Keratinocyte (primary cell): ENCODE measurements around the gene DMD. TPM values are rescaled to one million over a fixed set of nuclear protein-coding genes. Genes with fewer than 3 reads are reported as not detected.
A peak's percentile ranks its signal among the peaks of the same experiment; 100 is the strongest.

ENCODE experiments used
- DNase-seq: peaks from one replicate; pipeline ENCODE4 v3.0.0-alpha.2; 2011; ENCODE audit warnings: low read depth, missing footprints, low spot score
- FAIRE-seq: peaks from 2 replicates; lab custom pipeline; 2011; peaks lifted over from hg19 to GRCh38; lab: Jason Lieb, UNC
- H2AFZ ChIP-seq: 2 replicates; pipeline ENCODE4 v1.6.0; 2012; ENCODE audit warnings: low read length, control low read depth, inconsistent platforms; ENCODE audit not compliant: control insufficient read depth
- H3K27ac ChIP-seq: 2 replicates; pipeline ENCODE4 v1.5.1; 2011; ENCODE audit warnings: low read length; ENCODE audit not compliant: control insufficient read depth, insufficient read depth
- H3K27me3 ChIP-seq: 3 replicates; pipeline ENCODE4 v1.6.0; 2011; ENCODE audit warnings: low read length; ENCODE audit not compliant: control insufficient read depth, insufficient read depth; ENCODE audit errors: extremely low read depth
- H3K36me3 ChIP-seq, 2 experiments: 2 replicates in 1 of 2; 3 replicates in 1 of 2; pipeline ENCODE4 v1.5.1; 2011; ENCODE audit warnings: low read length in 2 of 2, mild to moderate bottlenecking in 1 of 2; ENCODE audit not compliant: control insufficient read depth in 2 of 2, insufficient read depth in 2 of 2; ENCODE audit errors: extremely low read depth in 1 of 2
- H3K4me1 ChIP-seq: 3 replicates; pipeline ENCODE4 v1.5.1; 2011; ENCODE audit warnings: low read length; ENCODE audit not compliant: control insufficient read depth, insufficient read depth; ENCODE audit errors: extremely low read depth
- H3K4me2 ChIP-seq: 3 replicates; pipeline ENCODE4 v1.6.0; 2011; ENCODE audit warnings: low read depth, low read length; ENCODE audit not compliant: control insufficient read depth, insufficient read depth; ENCODE audit errors: extremely low read depth
- H3K4me3 ChIP-seq, 3 experiments: fragments of 200-600 bp in 1 of 3; sonication (generic) in 1 of 3; 2 replicates in 2 of 3; 3 replicates in 1 of 3; pipeline ENCODE4 v1.5.1; 2011 to 2016; ENCODE audit warnings: low read length in 3 of 3, mild to moderate bottlenecking in 3 of 3, control low read depth in 2 of 3, inconsistent platforms in 1 of 3, low read depth in 1 of 3, mixed read lengths in 1 of 3, mixed run types in 1 of 3, moderate library complexity in 1 of 3; ENCODE audit not compliant: control insufficient read depth in 2 of 3, insufficient read depth in 2 of 3; ENCODE audit errors: extremely low read depth in 1 of 3
- H3K79me2 ChIP-seq: 2 replicates; pipeline ENCODE4 v1.6.0; 2012; ENCODE audit warnings: low read length; ENCODE audit not compliant: control insufficient read depth, insufficient read depth
- H3K9ac ChIP-seq: 3 replicates; pipeline ENCODE4 v1.6.0; 2011; ENCODE audit warnings: low read length; ENCODE audit not compliant: control insufficient read depth, insufficient read depth; ENCODE audit errors: extremely low read depth
- H3K9me1 ChIP-seq: 3 replicates; pipeline ENCODE4 v1.6.0; 2011; ENCODE audit warnings: low read length; ENCODE audit not compliant: control insufficient read depth, insufficient read depth; ENCODE audit errors: extremely low read depth
- H3K9me3 ChIP-seq: 2 replicates; pipeline ENCODE4 v1.5.1; 2012; ENCODE audit warnings: low read depth, low read length; ENCODE audit not compliant: control insufficient read depth
- H4K20me1 ChIP-seq: 3 replicates; pipeline ENCODE4 v1.6.0; 2011; ENCODE audit warnings: low read length; ENCODE audit not compliant: control insufficient read depth, insufficient read depth; ENCODE audit errors: extremely low read depth
- CTCF ChIP-seq, 3 experiments: IDR thresholded peaks in 1 of 3; conservative IDR thresholded peaks in 1 of 3; optimal IDR thresholded peaks in 1 of 3; 2 replicates in 2 of 3; 3 replicates in 1 of 3; pipeline versions ENCODE3 to v1.5.1; 2011; ENCODE audit warnings: low read length in 3 of 3, mild to moderate bottlenecking in 3 of 3, moderate library complexity in 2 of 3, control low read depth in 1 of 3, inconsistent platforms in 1 of 3; ENCODE audit not compliant: insufficient read depth in 2 of 3; ENCODE audit errors: extremely low read depth in 1 of 3
- EZH2 ChIP-seq: IDR thresholded peaks from one replicate; pipeline ENCODE4 v1.6.1; 2012; ENCODE audit warnings: inconsistent platforms, mild to moderate bottlenecking, low read length, moderate library complexity
- dilution Hi-C: fragments of 300-500 bp; cut with MboI; formaldehyde crosslinking; loops from one replicate; pipeline ENCODE4 v1.7.0; 2020; ENCODE audit warnings: low sequenced_read_pairs; ENCODE audit not compliant: extremely low pct_ligation_motif_present
- polyA plus RNA-seq, 5 experiments: library from polyadenylated mRNA; depleted of rRNA in 3 of 5; stranded (reverse) in 3 of 5; stranded (forward) in 1 of 5; unstranded in 1 of 5; fragments of >200 nt; gene quantifications; 1 replicate in 1 of 5; 2 replicates in 3 of 5; 3 replicates in 1 of 5; pipeline versions ENCODE4 v1.2.1 to v1.2.3, GENCODE V29; 2011 to 2012; ENCODE audit warnings: missing spikeins in 2 of 5, low read depth in 1 of 5, low replicate concordance in 1 of 5

Gene DMD
- polyA plus RNA-seq, 1 donor (not counting 4 experiments of a cell fraction or from before 2014, with no cell fraction given): 8.9 TPM

- Histone ChIP-seq H3K9me3 (no peaks in the 10 kb centered on the region), H3K79me2 (no peaks in the 10 kb centered on the region), H3K4me2 (peak overlapping the region; percentile 45), H3K4me1 (no peaks in the 10 kb centered on the region), H3K27ac (peak overlapping the region; percentile 33), H3K27me3 (no peaks in the 10 kb centered on the region), H3K9me1 (no peaks in the 10 kb centered on the region), H3K9ac (no peak overlapping the region), H3K36me3 (no peaks in the 10 kb centered on the region), H4K20me1 (no peaks in the 10 kb centered on the region), H3K4me3 (no peak overlapping the region), H2AFZ (peak overlapping the region; percentile 36)
- DNase-seq (peak; percentile 9), FAIRE-seq (peak; percentile 34)
- TF ChIP-seq CTCF (optimal IDR thresholded peaks at IDR 0.05 in 1 of 3, IDR thresholded peaks at IDR 0.05 in 1 of 3, conservative IDR thresholded peaks at IDR 0.05 in 1 of 3; ENCODE audit: extremely low read depth in 1 of 3, insufficient read depth in 2 of 3, low read length in 3 of 3): no peak
- TF ChIP-seq EZH2: no peak
- dilution Hi-C loops: no loop called here
These were observed 6.5 kb downstream of the DMD start for GRCh38 chrX:33204889-33205288.

- Histone ChIP-seq H3K4me3 (no peak overlapping the region), H3K4me1 (no peaks in the 10 kb centered on the region), H3K4me2 (no peak overlapping the region), H2AFZ (peak overlapping the region; percentile 25), H3K27ac (no peak overlapping the region), H3K79me2 (no peaks in the 10 kb centered on the region), H4K20me1 (no peaks in the 10 kb centered on the region), H3K9ac (no peak overlapping the region), H3K36me3 (no peaks in the 10 kb centered on the region), H3K27me3 (no peaks in the 10 kb centered on the region), H3K9me3 (no peaks in the 10 kb centered on the region), H3K9me1 (no peaks in the 10 kb centered on the region)
- no peak for FAIRE-seq
- dilution Hi-C loops: no loop called here
- TF ChIP-seq EZH2 (no peak), CTCF (optimal IDR thresholded peaks at IDR 0.05 in 1 of 3, IDR thresholded peaks at IDR 0.05 in 1 of 3, conservative IDR thresholded peaks at IDR 0.05 in 1 of 3; ENCODE audit: extremely low read depth in 1 of 3, insufficient read depth in 2 of 3, low read length in 3 of 3) (no peak)
- DNase-seq: peak; percentile 19
These were observed 12.6 kb downstream of the DMD start for GRCh38 chrX:33198561-33199279.
